DMS153 treated with DMSO at 0.1 percent for 48 hours (cell line): ENCODE results near the gene RALGPS1.
"Not testable (repeated sequence)": the region's sequence is repeated elsewhere in the genome, so short reads cannot be mapped to it uniquely, and the experiment has no call there.

ENCODE experiments used
- DNase-seq: peaks from one replicate; lab custom pipeline; 2025; ENCODE audit not compliant: unreplicated experiment; lab: John Stamatoyannopoulos, UW

The RALGPS1 gene

GRCh38 chr9:126985870-126986498, 71.4 kb downstream of the RALGPS1 start:
- peak; percentile 83 for DNase-seq

- DNase-seq = no peak
Observed at GRCh38 chr9:126986506-126986951, 71.9 kb downstream of the RALGPS1 start.

DNA sequence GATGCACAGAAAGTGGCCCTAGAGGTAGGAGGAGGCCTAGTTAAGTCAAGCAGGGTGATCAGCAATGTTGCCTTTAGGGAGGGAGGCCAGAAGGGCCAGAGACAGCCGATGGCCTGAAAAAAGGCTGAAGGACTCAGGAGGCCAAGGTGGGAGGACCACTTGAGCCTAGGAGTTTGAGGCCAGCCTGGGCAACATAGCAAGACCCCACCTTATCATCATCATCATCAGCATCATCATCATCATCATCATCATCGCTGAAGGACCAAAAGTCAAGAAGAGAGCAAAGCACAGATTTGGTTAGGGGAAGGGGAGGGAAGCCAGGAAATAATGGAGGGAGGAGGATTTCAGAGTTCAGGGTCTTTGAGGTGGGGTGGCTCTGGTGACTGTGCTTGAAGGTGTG, 74.3 kb downstream of the RALGPS1 start:
- no peak for DNase-seq

- no peak for DNase-seq
Observed at GRCh38 chr9:126989847-126990842, 75.6 kb downstream of the RALGPS1 start.

DNA sequence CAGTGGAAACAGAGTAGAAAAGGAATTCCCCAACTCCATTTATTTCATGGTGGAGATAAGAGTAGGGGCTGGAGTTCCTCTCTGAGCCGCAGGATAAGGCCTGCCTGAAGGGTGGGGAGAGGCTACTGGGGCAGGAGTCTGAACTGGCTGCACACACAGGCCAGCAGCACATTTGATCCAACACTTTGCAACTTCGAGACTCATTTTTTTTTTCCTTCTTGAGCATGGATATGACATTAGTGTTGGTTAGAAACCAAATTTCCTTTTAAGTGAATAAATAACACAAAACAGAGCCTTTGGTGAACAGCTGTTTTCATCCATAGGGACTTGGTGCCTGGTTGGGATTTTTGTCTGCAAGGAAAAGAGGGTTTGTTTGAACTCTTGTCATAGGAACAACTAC, 76.6 kb downstream of the RALGPS1 start:
- DNase-seq = no peak

DNA sequence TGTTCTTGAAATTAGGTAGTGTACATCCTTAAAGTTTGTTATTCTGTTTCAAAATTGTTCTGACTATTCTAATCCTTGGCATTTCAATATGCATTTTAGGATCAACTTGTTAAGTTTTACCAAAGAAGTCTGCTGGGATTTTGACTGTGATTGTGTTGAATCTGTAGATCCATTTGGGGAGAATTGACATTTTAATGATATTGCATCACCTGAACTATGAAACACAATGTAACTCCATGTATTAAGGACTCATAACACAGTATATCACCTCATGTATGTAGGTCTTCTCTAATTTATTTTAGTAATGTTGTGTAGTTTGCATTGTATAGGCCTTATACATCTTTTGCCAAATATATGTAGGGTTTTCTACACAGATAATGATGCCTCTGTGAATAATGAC, 77.8 kb downstream of the RALGPS1 start:
- no peak for DNase-seq

DNA sequence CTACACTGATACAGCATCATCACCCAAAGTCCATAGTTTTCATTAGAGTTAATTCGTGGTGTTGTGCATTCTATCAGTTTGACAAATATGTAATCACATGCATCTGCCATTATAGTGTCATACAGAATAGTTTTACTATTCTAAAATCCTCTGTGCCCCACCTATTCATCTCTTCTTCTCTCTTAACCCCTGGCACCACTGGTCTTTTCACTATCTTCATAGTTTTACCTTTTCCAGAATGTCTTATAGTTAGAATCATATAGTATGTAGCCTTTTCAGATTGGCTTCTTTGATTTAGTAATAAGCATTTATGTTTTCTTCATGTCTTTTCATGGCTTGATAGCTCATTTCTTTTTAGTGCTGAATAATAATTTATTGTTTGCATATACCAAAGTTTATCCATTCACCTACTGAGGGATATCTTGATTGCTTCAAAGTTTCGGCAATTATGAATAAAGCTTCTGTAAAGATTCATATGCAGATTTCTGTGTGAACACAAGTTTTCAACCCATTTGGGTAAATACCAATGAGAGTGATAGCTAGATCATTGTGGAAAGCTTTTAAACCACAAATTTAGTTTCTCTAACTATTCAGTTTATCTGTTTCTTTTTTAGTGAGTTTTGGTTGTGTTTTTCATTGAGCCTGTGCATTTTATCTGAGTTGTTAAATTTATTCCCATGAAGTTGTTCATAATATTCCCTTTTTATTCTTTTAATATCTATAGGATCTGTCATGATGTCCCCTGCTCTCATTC, 84.9 kb downstream of the RALGPS1 start:
- no peak for DNase-seq

DNA sequence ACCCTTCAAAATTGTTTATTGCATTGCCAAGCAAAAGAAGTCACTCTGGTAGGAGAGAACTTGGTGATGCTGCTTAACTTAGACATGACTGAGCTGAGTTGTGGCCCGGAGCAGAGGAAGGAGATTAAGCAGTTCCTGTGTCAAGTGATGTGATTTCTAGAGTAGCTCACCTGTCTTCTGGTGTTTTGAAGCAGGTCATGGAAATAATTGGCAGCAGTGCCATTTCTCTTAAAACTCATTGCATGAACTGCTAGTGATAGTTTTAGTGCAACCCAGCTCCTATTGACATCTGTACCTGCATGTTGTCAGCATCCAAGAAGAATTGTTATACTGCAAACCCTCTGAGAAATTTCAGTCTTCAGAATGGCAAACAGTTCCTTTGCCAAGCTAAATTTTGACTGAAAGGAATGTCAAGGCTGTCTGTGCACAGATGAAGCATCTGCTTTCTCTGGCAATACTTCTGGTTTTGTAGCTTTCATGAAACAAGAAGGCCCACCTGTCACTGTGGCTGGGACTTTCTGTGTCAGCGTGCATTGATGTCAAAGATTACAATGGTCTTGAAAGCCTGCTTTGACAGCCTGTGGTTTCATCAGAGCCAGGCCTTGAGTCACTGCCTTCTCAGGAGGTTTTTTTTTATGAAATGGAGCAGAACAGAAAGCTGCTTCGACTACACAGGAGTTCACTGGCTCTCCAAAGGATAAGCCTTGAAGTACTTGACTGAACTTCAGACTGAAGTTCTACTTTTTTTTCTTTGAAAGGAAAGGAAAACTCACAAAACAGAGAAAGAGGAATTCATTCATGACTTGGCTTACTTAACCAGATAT, 90.6 kb downstream of the RALGPS1 start:
- DNase-seq = no peak

GRCh38 chr9:127005770-127006314, 91.3 kb downstream of the RALGPS1 start:
- no peak for DNase-seq

DNA sequence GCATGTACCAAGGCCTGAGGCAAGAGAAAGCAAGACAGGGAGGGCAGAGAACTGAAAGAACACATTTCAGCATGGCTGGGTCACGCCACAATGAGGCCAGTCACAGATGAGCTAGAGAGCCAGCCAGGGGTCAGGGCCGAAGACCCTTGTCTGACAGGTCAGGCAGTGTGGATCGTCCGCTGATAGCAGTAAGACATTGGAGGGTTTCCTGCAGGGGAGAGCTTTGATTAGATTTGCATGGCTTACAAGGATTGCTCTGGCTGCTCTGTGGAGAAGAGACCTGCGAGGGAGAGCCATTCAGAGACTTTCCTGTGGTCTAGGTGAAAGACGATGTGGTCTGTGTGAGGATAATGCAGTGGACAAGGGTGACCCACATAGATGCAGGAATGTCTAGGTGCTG, 93.1 kb downstream of the RALGPS1 start:
- no peak for DNase-seq

GRCh38 chr9:127008076-127008475, 93.5 kb downstream of the RALGPS1 start:
- no peak for DNase-seq

DNA sequence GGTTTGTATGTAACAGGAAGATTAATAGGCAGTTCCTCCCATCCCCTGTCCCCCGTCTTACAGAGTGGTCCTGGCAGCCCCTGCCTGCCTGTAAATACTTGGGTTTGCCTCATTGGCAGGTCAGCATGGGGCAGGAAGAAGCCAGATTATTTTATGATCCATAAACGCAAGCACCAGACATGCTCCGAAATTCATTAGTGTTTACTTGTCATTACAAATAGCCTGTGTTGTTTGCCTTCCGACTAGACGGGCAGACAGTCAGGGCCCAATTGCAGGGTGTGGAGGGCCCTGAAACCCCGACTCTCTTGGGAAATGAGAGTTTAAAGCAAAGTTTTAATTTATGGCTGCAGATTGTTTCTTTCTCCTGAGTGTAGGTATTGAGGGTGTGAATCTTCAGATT, 97.2 kb downstream of the RALGPS1 start:
- DNase-seq = no peak

DNA sequence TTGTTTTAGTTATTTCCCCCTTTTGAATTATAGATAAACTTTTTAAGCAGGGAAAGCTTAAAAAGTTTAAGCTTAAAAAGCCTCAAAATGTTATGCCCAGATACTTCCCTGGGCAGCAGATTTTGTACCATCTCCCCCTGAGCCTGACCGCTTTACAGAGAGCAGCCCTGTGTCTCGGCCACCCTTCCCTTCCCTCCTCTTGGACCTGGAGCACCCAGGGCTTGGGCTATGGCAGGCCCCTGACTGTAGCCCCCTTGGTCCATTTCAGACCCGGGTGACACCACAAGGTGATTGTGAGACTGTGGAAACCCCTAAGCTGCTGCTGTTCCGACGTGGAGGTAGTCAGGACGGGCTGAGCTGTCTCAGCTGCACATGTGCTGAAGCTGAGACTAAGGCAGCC, 97.7 kb downstream of the RALGPS1 start:
- no peak for DNase-seq

- DNase-seq = no peak
Observed at GRCh38 chr9:127013597-127013996, 99.0 kb downstream of the RALGPS1 start.

DNA sequence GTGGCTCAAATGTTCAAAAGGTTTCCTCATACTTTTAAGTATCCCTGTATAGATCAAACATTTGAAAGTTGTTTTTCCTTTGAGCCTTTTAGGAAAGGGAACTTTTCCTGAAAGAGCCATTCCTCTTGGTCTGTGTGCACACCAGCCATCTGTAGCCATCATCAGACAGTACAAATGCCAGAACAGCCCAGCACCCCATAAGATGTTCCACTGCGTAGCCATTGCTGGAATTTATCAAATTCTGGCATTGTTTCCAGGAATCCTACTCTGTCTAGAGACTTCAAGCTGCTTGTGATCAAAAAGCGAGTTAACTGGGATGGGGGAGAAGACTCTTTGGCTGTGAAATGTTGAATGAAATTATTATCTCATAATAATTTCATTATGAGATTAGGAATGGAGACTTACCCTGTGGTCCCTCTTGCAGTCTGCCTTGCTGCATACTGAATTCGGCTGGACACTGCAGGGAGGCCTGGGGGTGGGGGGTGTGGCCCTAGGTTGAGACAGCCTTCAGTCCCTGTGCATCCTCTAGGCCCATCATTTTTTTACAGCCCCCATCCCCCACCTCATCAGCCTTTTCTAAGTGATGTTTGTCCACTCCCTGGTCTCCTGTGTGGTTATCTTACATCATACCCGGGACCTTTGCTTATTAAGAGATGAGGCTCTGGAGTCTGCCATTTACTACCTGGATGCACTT, 99.8 kb downstream of the RALGPS1 start:
- DNase-seq = no peak

GRCh38 chr9:127014910-127015540, 100.4 kb downstream of the RALGPS1 start:
- no peak for DNase-seq

DNA sequence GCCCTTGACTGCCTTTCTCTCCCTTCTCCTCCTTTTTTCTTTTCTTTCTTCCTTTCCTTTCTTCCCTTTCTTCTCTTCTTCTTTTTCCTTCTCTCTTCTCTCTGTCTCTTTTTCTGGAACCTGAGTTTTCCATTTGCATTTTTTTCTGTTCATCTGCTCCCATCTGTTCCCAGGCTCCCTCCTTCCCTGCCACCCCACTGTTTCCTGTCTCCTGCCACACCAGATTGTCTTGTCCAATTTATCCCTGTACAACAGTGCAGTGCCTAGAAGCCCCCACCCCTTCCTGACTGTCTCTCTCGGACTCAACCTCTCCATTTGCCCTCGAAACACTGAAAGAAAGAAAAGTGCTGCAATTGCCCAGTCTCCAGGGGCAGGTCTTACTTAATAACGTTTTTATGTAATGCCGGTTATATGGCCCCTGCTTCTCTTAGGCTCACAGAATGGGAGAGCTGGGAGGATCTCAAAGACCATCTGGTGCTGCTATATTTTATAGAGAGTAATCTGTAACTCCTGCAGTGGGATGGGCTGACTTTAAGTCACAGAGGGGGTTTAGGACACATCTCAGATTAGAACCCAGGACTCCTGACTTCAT, 101.4 kb downstream of the RALGPS1 start:
- DNase-seq = no peak

- DNase-seq = not testable (repeated sequence)
Observed at GRCh38 chr9:127017979-127018378, 103.4 kb downstream of the RALGPS1 start.

DNA sequence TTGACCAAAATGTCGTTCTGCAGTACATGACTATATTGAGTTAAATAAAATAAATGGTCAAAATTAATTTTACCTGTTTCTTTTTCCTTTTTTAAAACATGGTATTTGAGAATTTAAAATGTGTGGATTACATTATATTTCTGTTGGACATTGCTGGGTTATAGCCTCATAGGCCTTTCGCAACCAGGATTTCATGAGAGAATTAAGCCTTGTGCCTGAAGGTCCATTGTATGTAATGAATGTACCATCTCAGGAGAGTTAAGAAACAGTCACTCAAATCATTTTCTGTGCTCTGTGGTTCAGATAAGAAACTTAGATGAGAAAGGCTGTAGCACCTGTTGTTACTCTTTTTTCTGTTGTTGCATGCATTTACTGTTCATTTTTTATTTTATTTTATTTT, 104.4 kb downstream of the RALGPS1 start:
- no peak for DNase-seq
